Measurements from ENCODE around the gene FGF14. TPM values are rescaled to one million over a fixed set of nuclear protein-coding genes. Genes with fewer than 3 reads are reported as not detected.

Gene FGF14
- total and polyA plus RNA-seq, 2 donors (not counting 1 experiment from before 2014, with no cell fraction given) = under 0.01 TPM; not detected in 1

DNA sequence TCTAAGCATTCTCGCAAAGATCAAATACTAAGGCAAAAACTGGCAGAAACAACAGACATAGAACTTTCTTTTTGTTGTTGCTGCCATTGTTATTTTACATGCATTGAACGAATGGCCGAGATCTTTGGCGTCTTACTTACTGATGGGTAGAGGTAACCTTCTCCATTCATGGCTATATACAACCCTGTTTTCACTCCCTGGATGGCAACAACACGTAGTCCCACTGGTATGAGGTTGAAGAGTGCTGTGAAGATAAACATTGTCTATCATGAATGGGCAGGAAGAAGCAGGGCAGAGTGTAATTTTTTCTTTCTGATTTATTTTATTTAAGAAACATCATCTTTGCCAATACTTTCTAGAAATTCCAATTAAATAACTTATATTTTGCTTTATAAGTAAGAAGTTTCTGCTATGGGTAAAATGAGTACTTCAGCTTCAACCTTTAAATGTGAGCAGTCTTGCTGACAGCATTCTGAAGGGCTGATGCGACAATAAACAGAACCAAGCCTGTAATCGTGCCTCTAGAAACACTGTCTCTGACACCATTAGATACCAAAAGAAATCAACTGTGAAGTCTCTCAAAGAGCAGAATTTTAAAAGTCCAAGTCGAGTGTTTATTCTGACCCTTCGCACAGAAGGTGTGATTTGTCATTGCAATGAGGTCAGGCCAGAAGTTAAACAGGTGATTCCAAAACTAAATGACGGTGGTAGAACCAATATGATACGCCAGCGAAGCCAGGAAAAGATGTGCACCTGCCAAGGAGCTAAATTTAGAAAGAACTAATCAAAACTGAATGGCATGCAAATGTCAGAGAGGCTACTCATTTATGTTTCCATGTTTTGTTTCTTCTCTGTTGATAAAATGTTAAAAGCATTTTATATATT, 533.0 kb downstream of the FGF14 start:
- no peak for ATAC-seq (ENCODE audit: low read depth)
- Histone ChIP-seq H3K79me2 (ENCODE audit: control insufficient read depth, insufficient read depth, low read length) (no peaks in the 10 kb centered on the region), H4K20me1 (ENCODE audit: control insufficient read depth, insufficient read depth, low read length, poor library complexity, severe bottlenecking) (no peaks in the 10 kb centered on the region), H3K9me3 (ENCODE audit: control extremely low read depth in 1 of 3, control insufficient read depth in 2 of 3, insufficient read depth in 1 of 3, low read length in 2 of 3) (no peaks in the 10 kb centered on the region), H3K36me3 (replicated peaks in 1 of 2; ENCODE audit: control extremely low read depth in 1 of 2, control insufficient read depth in 1 of 2, extremely low read depth in 1 of 2, insufficient read depth in 2 of 2, low read length in 1 of 2) (no peaks in the 10 kb centered on the region), H2AFZ (ENCODE audit: insufficient read depth, low read depth, low read length, poor library complexity, severe bottlenecking) (no peak overlapping the region), H3K27ac (ENCODE audit: low read length in 2 of 2) (no peak overlapping the region), H3K9ac (ENCODE audit: low read length) (no peak overlapping the region), H3K27me3 (replicated peaks in 1 of 4; ENCODE audit: control extremely low read depth in 1 of 4, control insufficient read depth in 3 of 4, insufficient read depth in 4 of 4, low read length in 3 of 4) (no peaks in the 10 kb centered on the region), H3K4me1 (ENCODE audit: control insufficient read depth in 2 of 2, insufficient read depth in 2 of 2, low read length in 2 of 2) (no peaks in the 10 kb centered on the region), H3K4me2 (replicated peaks; ENCODE audit: low read depth, low read length, poor library complexity, severe bottlenecking) (no peak overlapping the region), H3K4me3 (ENCODE audit: control extremely low read depth in 1 of 5, extremely low read depth in 1 of 5, insufficient read depth in 1 of 5, low read depth in 2 of 5, low read length in 4 of 5) (no peak overlapping the region)
- H3K27me3 Mint-ChIP-seq = no peaks in the 10 kb centered on the region
- no peaks in the 10 kb centered on the region for H3K9me3 Mint-ChIP-seq (ENCODE audit: insufficient read depth)
- DNase-seq = no peak
- H3K4me1 Mint-ChIP-seq = peaks cover 2% of the 10 kb centered on the region
- WGBS (ENCODE audit: insufficient coverage) = 69% methylated on average over 6 of the region's 12 CpGs
- intact Hi-C loops (cut with micrococcal nuclease) = no loop called here
- TF ChIP-seq EZH2 (IDR thresholded peaks at IDR 0.05; ENCODE audit: borderline replicate concordance, insufficient read depth, low read depth, low read length, poor library complexity, severe bottlenecking) = no peak
- TF ChIP-seq, protein P1, sequence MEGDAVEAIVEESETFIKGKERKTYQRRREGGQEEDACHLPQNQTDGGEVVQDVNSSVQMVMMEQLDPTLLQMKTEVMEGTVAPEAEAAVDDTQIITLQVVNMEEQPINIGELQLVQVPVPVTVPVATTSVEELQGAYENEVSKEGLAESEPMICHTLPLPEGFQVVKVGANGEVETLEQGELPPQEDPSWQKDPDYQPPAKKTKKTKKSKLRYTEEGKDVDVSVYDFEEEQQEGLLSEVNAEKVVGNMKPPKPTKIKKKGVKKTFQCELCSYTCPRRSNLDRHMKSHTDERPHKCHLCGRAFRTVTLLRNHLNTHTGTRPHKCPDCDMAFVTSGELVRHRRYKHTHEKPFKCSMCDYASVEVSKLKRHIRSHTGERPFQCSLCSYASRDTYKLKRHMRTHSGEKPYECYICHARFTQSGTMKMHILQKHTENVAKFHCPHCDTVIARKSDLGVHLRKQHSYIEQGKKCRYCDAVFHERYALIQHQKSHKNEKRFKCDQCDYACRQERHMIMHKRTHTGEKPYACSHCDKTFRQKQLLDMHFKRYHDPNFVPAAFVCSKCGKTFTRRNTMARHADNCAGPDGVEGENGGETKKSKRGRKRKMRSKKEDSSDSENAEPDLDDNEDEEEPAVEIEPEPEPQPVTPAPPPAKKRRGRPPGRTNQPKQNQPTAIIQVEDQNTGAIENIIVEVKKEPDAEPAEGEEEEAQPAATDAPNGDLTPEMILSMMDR (IDR thresholded peaks at IDR 0.05) = no peak
- ChIA-PET CTCF (no interaction called here), POLR2A (no interaction called here)
- H3K4me3 Mint-ChIP-seq = no peak overlapping the region
- no peak overlapping the region for H3K27ac Mint-ChIP-seq

DNA sequence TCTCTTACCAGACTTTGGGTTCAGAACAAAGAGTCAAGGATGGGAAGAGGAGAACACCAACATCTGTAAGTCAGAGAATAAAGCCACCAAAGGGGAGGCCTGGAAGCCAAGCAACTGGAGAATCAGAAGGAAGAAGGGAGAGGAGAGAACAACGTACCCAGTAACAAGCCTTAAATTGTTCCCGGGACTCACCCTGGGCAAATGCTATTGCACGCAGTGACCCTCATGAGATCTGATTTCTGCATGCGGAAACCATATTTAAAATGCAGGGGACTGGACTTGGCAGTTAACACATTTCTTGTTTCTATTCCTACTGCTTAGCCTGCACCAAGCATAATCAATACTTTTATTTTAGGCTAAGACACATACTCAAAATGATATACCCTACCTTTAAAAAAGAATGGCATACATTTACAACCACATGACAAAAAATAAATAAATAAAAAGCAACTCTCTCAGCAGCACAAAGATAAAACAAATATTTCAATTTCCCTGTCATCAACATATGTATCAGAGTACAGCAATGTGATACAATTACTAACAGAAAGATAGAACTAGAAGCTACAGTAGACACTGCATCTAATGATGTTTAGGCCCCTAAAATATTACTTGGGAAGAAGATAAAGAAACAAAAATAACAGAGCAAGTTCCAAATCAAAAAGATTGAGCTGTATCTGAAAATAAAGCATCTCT, 534.8 kb downstream of the FGF14 start:
- no peak overlapping the region for H3K4me2 ChIP-seq (replicated peaks; ENCODE audit: low read depth, low read length, poor library complexity, severe bottlenecking)
- H2AFZ ChIP-seq (ENCODE audit: insufficient read depth, low read depth, low read length, poor library complexity, severe bottlenecking) = no peak overlapping the region
- no peaks in the 10 kb centered on the region for H3K27me3 Mint-ChIP-seq
- no peaks in the 10 kb centered on the region for H3K79me2 ChIP-seq (ENCODE audit: control insufficient read depth, insufficient read depth, low read length)
- H3K4me3 ChIP-seq (ENCODE audit: control extremely low read depth in 1 of 5, extremely low read depth in 1 of 5, insufficient read depth in 1 of 5, low read depth in 2 of 5, low read length in 4 of 5) = no peak overlapping the region
- no peak overlapping the region for H3K27ac ChIP-seq (ENCODE audit: low read length in 2 of 2)
- H3K27ac Mint-ChIP-seq = no peak overlapping the region
- no peaks in the 10 kb centered on the region for H3K9me3 ChIP-seq (ENCODE audit: control extremely low read depth in 1 of 3, control insufficient read depth in 2 of 3, insufficient read depth in 1 of 3, low read length in 2 of 3)
- 87% methylated on average over 4 of the region's 4 CpGs for WGBS (ENCODE audit: insufficient coverage)
- H3K27me3 ChIP-seq (replicated peaks in 1 of 4; ENCODE audit: control extremely low read depth in 1 of 4, control insufficient read depth in 3 of 4, insufficient read depth in 4 of 4, low read length in 3 of 4) = no peaks in the 10 kb centered on the region
- no peaks in the 10 kb centered on the region for H3K36me3 ChIP-seq (replicated peaks in 1 of 2; ENCODE audit: control extremely low read depth in 1 of 2, control insufficient read depth in 1 of 2, extremely low read depth in 1 of 2, insufficient read depth in 2 of 2, low read length in 1 of 2)
- DNase-seq (no peak), ATAC-seq (ENCODE audit: low read depth) (no peak)
- H3K9me3 Mint-ChIP-seq (ENCODE audit: insufficient read depth) = no peaks in the 10 kb centered on the region
- ChIA-PET CTCF (no interaction called here), POLR2A (no interaction called here)
- no peaks in the 10 kb centered on the region for H4K20me1 ChIP-seq (ENCODE audit: control insufficient read depth, insufficient read depth, low read length, poor library complexity, severe bottlenecking)
- no peaks in the 10 kb centered on the region for H3K4me1 ChIP-seq (ENCODE audit: control insufficient read depth in 2 of 2, insufficient read depth in 2 of 2, low read length in 2 of 2)
- H3K4me3 Mint-ChIP-seq = no peak overlapping the region
- intact Hi-C loops (cut with micrococcal nuclease) = no loop called here
- peaks cover 2% of the 10 kb centered on the region for H3K4me1 Mint-ChIP-seq
- TF ChIP-seq, protein P1 (IDR thresholded peaks at IDR 0.05) = no peak
- H3K9ac ChIP-seq (ENCODE audit: low read length) = no peak overlapping the region

Data from B cell (primary cell).